A204.1 (cell line): ENCODE measurements around the gene PIGO.

Experiments
- FAIRE-seq: peaks from 2 replicates; lab custom pipeline; 2012; peaks lifted over from hg19 to GRCh38; lab: Jason Lieb, UNC

The PIGO gene

DNA sequence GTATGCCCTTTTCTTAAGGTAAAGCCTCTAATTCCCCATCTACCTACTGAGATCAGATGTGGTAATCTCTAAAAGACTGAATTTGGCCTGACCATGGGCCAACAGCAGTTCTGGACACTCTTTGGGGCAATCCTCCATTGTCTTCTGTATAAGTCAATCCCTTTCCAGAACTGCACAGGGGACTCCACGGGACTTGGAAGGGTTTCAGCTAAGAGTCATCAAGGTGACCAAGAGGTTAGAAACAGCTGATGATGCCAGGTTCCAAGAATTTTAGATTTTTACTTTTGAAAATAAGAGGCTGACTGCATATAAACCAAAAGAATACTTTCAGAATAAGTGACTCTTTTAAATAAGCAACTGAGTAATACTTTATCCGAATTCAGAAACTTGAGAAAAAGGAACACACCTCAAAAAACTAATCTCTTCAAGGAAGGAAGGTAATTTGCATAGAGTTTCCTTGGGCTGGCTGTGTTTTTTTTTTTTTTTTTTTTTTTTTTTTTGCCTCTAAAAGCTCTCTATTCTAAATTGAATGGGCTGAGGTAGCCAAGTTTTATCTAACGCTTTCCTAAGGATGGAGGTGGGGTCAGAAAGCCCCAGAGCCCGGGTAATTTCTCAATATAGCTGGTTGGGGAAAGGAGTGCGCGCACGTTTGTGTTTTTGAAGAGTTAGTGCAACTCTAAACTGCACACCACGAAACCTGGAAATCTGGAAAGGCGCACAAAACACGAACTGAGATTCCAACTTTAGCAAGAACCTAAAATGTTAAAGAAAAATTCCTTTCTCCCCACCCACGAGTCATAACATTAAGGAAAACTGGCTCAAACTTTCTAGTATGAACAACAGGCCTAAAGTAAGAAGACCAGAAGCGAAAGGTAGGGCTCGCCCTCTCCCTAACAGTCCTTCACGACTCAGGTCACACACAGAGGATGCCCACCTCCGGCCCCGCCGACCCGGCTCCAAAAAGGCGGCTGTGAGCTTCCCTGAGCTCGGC lies 25.3 kb downstream of the PIGO start:
- FAIRE-seq: no peak

DNA sequence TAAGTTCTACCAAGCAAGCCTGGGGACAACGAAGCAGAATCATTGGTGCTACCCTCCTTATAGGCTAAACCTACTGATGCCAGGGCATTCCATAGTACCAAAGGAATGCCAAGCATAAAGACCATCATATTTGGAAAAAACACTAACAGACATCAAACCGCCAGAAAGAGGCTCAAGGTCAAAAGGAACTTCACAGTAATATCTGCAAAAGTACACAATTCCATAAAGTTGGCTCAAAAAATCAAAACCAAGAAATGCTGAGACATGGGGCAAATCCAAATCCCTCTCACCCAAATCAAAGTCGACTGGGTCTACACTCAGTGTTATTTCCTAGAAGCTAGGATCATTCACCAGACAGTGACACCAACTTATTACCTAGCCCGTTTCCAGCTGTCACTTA lies 27.4 kb downstream of the PIGO start:
- FAIRE-seq: no peak

DNA sequence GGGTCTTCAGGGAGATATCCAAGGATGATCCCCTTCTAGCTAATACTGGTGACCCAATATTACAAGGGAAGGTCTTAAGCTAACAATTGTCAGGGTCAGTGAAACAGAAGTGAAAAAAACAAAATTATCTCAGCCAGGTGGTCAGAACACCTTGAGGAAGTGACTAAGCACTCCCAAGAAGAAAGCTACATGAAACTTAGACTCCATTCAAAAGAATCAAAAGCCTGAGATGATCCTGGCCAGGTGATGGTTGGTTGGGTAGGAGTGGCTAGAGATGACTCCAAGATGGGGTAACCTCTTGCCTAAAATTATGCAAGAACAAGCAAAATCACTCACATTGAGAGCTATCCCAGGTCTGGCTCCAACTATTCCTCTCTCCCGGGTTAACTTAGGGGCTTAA lies 29.3 kb downstream of the PIGO start:
- FAIRE-seq: no peak

GRCh38 chr9:35060548-35061207 lies 35.7 kb downstream of the PIGO start:
- no peak for FAIRE-seq

DNA sequence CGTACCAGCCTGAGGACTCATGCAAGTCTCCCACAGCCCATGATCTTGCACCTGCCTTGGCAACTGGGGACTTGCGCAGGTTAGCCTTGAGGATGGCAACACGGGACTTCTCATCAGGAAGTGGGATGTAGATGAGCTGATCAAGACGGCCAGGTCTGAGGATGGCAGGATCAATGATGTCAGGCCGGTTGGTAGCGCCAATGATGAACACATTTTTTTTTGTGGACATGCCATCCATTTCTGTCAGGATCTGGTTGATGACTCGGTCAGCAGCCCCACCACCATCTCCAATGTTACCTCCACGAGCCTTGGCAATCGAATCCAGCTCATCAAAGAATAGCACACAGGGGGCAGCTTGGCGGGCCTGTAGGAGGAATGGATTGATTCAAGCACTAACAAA lies 37.0 kb downstream of the PIGO start:
- FAIRE-seq: no peak

DNA sequence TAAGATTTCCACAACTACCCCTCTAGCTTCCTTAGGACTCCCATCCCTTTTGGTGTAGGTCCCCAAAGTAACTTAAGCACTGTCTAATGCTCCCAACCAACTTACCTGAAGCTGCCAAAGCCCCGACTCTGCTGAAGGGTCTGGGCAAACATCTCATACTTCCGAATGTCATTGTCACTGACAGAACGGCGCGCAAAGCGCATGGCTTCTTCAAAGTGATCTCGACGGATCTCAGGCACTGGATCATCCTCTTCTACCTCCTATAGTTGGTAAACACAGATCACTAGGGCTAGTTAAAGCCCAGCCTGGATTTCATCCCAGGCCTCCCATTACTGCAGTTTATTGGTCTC lies 39.1 kb downstream of the PIGO start:
- FAIRE-seq: no peak

DNA sequence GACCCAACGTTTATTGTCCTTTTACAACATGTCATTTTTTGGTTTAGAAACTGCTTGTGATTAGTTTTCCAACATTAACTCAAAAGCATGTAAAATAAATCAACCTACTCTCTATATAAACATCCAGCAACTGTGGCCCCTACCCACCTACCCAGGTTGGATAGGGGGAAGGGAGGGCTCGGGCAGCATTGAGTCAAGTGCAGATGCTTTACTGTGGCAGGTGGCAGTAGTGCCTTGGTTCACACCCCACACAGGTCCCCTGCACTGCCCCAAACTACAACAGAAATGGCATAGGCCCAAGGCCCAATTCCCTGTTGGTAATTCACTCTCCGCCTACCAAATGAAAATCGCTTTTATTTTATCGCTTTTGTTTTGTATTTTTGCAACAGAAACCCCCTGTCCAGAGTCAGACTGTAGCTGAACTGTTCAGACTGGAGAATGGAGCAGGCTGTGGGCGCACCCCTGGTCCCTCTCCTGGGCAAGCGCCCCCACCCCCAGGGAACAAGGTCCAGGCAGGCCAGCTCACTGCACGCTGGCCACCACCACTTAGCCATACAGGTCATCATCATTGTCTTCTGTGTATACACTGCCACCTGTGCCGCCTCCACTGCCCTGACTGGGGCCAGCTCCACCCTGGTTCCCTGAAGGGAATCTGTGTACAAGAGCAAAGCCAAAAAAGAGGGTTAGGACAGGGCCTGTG lies 39.7 kb downstream of the PIGO start:
- FAIRE-seq: no peak

DNA sequence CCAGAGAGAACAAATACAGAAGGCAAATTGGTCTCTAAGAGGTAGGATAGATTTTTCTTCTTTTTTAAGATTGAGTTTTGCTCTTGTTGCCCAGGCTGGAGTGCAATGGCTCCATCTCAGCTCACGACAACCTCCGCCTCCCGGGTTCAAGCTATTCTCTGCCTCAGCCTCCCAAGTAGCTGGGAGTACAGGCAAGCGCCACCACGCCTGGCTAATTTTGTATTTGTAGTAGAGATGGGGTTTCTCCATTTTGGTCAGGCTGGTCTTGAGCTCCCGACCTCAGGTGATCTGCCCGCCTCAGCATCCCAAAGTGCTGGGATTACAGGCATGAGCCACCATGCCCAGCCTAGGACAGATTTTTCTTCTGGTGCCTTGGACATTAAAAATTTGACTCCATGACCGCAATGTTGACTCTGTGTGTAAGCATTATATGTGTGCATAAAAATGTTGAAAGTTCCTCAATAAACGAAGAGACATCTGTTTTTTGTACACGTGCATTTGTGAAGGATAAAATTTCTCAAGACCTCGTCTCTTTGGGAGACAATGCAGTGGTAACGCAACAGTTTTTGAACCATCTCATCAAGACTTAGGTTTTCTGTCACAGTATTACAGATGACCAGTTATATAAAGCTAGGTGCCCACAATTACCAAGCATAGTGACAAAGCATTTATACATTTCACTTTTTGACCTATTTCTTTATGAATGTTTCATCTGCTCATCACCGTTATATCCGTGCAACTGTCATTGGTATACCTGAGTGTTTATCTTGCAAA lies 41.3 kb downstream of the PIGO start:
- FAIRE-seq: no peak

- no peak for FAIRE-seq
These were observed 42.1 kb downstream of the PIGO start for GRCh38 chr9:35054185-35054835.

DNA sequence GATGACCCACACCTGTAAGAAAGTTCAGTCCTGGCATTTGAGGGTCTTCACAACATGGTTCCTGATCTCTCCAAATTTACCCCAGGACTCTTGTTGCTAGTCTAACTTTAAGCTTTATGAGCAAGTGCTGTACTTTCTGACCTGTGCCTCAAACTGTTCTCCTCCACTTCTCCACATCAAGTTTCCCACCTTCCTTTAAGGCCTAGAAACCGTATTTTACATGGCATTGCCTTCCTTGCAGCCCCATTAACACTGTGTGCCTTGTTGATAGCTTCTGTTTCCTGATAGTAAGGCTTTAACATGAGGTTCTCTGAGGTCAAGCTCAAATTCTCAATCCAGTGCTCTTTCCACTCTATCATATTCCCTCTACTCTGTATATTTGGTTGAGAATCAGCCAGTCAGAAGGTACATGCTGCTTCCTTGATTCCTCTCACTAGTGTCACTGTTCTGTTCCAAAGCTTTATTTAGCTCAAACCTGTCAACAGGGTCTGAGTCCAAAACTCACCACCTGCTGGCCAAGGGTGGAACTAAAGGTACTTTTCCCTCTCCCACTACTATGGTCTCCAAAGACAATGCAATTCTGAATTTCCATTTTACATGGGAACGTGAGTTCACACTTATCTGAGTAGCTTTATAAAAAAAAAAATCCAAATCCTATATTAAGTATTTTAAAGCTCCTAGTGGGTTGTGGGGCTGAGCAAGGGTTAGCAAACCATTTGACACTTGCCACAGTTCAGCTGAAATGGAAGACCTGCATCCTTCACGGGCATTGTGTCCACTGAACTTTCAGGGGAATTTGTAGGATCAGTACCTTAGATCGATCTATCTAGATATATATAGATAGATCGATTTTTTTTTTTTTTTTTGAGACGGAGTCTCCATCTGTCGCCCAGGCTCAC lies 45.1 kb downstream of the PIGO start:
- FAIRE-seq: no peak

DNA sequence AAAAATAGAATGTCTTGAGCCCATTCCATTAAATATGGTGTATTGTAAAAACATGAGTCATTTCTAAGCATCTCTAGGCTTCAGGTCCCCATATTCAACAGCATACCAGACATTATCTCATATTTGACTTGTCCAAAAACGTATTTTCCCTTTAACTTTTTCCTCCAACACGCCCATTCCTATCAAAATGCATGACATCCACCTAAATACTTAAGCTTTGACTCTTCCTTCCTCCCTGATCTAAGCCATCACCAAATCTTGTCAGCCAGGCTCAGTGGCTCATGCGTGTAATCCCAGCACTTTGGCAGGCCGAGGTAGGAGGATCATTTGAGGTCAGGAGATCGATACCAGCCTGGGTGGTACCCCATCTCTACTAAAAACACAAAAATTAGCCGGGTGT lies 47.9 kb downstream of the PIGO start:
- no peak for FAIRE-seq

DNA sequence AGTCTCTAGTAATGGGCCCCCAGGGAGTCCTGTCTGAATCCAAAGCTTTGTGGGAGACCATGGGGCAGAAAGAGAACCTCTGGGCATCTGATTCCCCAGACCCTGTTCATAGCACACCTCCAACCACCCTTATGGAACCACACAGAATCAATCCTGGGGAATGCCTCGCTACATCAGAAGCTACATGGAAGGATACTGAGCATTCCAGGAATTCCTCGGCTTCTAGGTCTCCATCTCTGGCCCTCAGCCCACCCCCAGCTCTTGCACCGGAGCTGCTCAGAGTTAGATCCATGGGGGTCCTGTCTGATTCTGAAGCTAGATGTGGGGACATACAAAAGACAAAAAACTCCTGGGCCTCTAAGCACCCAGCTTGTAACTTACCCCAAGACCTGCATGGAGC lies 52.3 kb downstream of the PIGO start:
- FAIRE-seq: no peak

DNA sequence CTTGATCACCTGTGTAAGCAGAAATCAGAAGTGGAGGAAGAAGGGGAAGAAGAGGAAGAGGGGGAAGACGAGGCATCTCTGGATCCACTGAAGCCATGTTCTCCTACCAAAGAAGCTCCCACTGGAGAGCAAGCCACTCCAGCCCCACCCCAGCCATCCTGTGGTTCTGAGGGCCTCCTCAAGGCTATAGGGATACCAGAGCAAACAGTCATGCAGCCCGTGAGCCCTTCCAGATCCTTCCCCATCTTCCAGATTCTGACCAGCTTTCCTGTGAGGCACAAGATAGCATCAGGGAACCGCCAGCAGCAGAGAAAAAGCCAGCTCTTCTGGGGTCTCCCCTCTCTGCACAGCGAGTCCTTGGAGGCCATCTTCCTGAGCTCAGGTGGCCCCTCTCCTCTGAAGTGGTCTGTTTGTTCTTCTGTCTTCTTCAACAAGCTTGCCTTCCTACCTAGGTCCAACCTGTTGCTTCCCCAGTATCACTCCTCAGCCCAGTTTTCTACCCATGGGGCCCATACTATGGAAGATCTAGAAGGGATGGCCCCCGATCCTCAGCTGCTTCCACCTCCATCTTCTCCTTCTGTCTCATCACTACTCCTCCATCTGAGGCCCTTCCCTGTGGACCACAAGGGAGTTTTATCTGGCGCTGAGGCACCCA lies 53.4 kb downstream of the PIGO start:
- no peak for FAIRE-seq

GRCh38 chr9:35042081-35042604 lies 54.2 kb downstream of the PIGO start:
- FAIRE-seq: no peak
